ENCODE results near the gene PARG.
"Not testable (repeated sequence)": the region's sequence is repeated elsewhere in the genome, so short reads cannot be mapped to it uniquely, and the experiment has no call there.

Gene PARG

DNA sequence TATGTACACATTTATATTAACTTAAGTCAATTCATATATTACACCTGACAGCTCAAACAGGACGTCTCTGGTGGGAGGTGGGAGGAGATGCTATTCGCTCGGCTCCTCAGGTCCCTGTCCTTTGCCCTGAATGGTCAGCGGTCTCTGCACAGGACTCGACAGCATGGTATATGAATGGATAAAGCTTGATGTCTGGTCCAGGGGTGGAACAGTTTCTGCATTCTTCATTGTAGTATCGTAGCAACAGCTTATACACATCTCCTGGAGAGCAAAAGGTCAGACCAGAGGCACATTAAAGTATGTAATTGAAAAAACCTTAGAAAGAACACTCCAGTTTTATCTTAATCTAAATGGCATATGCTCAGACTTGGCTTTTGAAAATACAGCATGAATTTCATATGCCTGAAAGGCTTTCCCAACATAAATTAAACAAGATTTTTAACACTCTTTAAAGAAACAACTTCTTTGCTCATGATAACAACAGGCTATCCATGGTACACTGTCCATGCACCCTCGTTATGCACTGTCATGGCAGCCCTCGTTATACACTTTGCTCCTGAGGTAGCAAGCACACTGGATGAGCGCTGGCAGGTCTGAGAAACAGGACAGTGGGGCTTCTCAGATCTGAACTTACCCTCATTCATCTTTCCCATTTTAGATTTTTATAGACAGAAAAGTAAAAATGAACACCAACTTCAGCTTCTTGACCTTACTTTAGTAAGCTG is 122.4 kb downstream of the PARG start:
- DNase-seq: no peak

DNA sequence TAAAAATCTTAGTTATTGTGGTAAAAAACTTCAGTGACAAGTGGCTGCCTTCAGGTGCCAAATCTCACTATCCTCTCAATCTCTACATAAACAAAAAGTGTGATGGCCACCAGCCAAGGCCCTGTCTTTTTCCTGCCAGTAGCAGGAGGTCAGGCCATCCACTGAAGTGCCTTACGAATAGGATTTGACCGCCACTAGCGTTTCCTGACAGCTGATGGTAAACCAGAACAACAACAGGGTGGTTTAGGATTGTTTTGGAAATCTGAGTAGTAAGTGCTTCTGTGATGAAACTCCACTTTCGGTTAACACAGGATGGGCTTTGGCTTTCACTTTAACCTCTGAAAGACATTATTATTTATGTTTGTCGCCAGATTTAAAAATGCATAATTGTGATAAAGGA is 124.0 kb downstream of the PARG start:
- DNase-seq: no peak

DNA sequence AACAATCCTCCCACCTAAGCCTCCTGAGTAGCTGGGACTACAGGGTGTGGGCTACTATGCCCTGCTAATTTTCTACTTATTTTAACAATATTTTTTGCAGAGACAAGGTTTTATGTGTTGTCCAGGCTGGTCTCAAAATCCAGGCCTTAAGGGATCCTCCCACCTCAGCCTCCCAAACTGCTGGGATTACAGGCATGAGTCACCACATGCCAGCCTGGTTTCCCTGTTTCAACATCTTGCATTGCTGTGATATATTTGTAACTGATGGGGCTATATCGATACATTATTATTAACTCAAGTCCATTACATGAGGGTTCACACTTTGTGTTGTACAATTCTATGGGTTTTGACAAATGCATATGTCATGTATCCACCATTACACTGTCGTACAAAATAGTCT is 137.8 kb downstream of the PARG start:
- no peak for DNase-seq

DNA sequence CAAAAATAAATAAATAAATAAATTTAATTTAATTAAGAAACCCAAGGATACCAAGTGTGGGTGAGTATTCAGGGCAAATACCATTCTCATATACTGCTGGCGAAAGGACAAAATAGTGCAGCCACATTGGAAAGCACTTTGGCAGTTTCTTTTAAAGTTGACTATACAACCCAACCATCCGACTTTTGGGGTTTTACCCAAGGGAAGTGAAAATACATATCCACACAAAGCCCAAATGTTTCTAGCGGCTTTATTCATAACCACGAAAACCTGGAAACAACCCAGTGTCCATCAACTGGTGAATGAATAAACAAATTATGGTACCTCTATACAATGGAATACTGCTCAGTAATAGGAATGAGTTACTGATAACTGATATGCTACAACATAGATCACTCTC is 143.6 kb downstream of the PARG start:
- no peak for DNase-seq

DNA sequence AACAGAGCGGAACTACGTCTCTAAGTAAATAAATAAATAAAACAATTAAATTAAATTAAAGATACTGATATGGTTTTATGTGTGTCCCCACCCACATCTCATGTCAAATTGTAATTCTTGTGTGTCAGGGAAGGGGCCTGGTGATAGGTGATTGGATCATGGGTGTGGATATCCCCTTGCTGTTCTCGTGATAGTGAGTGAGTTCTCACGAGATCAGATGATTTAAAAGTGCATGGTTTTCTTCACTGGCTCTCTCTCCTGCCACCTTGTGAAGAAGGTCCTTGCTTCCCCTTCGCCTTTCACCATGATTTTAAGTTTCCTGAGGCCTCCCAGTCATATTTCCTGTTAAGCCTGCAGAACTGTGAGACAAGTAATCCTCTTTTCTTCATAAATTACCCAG is 150.7 kb downstream of the PARG start:
- DNase-seq: no peak

DNA sequence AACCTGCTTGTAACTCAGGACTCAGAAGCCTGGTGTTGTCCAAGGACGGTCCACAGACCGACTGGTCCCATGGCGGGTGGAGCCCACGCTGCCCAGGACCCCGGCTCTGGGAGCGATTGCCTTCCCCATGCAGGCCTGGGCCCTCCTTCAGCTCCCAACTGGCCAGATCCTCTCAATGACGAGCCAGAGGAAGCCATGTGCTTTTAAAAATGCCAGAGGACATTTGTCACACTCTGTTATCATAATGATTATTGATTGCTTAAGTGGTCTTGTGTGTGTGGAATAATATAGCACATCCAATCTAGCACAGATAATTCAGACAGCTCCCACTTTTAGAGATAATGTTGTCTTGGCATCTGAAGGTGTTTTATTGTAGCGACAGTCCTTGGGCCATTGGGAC is 157.1 kb downstream of the PARG start:
- no peak for DNase-seq

DNA sequence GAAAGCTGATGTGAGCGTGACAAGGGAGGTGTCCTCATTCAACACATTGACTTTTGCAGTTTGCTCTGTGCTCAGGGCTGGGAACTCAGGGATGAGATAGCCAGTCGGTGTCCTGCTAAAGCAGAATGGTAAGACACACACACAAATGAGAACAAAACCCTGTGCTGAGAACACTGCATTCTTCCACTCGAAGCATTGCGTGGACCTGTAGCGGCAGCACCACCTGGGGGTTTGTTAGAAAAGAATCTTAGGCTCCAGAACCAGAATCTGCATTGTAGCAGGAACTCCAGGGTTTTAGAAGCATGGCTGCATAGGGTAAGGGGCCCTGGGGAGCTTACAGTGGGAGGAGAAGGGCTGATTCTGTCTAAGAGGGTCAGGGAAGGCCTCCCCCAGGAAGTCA is 158.2 kb downstream of the PARG start:
- DNase-seq: no peak

DNA sequence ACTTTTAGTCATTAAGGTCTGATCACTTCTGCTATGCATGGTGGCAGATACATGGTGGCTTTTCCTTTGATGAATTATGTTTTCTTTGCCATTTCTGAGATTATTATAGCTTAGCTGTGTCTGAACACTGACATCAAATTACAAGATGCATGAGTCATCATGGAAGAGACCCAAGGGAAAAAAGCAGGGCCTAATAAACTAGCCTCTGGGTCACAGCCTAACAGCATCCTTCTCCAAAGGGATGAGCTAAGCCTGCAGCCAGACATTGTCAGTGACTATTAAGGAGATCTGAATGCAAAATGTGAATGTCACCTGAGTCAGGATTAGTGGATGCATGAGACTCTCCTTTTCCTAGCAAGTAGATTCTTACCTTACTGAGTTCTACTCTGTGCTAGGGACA is 160.6 kb downstream of the PARG start:
- no peak for DNase-seq

DNA sequence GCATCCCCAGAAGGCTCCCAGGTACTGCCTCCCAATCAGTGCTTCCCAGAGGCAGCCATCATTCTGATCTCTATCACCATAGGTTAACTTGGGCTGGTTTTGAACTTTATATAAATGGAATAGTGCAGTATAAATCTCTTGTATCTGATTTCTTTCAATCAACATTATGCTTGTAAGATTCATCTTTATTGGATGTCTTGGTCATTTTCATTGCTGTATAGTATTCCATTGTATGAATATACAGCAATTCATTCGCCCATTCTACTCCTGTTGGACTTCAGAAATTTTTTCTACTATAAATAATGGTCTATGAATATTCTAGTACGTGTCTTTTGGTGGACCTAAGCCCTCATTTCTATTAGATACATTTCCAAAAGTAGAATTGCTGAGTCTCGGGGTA is 163.6 kb downstream of the PARG start:
- DNase-seq: no peak

DNA sequence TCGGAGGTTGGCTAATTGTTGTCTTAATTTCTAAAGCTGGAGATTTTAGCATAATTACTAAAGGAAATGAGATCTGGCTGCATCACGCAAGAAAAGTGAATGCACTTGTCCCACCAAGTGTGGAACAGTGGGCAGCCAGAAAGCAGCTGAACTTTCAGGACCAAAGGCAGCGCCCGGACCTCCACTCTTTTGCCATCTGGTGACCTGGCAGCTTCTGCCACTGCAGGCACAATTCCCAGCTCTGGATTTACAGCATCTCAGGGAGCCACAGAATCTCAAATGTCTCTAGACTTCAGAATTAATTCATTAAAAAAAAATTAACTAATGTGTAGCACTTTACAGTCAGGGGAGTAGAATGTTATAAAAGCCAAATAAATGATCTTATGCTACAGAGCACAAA is 165.0 kb downstream of the PARG start:
- DNase-seq: no peak

DNA sequence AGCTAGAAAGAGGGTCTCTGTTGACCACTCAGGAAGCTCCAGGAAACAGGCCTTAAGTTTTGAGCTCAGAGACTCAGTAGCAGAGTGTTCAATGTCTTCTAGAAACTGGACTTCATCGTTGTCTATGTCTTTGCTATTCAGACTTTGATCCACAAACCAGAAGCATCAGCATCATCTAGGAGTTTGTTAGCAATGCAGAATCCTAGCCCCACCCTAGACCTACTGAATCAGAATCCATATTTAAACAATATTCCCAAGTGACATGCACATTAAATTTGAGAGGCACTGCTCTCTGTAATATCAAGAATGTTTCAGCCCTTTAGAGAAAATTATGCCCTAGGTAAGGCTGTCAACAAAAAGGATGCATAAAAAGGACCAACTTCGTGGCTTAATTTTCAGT is 166.8 kb downstream of the PARG start:
- no peak for DNase-seq

DNA sequence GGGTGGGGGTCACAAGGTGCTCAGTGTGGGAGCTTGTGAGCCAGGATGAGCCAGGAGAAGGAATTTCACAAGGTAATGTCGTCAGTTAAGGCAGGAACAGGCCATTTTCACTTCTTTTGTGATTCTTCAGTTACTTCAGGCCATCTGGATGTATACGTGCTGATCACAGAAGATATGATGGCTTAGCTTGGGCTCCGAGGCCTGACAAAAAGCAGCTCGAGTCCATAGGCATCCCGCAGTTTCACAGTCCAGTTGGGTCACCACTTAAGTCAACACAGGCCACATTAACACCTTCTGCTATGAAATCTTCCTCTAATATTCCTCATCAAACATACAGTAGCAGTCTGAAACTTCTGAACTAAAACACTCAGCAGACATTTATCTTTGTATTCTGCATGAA is 168.9 kb downstream of the PARG start:
- DNase-seq: not testable (repeated sequence)

DNA sequence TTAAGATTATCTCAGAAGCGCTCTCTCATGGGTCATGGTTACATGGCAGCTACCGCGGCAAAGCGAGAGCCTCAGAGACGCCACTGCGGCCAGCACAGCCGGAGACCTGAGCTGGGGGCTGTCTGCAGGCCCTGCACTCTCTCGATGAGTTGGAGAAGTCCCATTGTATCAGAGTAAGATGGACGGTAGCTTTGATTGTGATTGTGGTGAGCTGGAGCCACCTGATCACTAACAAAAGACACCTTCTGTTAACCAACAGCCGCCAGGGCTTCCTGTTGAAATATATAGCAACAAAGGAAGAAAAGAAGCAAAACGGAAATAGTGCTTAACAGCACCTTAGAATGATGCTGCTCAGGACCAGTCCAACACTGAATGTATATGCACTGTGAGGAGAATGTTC is 170.8 kb downstream of the PARG start:
- not testable (repeated sequence) for DNase-seq

DNA sequence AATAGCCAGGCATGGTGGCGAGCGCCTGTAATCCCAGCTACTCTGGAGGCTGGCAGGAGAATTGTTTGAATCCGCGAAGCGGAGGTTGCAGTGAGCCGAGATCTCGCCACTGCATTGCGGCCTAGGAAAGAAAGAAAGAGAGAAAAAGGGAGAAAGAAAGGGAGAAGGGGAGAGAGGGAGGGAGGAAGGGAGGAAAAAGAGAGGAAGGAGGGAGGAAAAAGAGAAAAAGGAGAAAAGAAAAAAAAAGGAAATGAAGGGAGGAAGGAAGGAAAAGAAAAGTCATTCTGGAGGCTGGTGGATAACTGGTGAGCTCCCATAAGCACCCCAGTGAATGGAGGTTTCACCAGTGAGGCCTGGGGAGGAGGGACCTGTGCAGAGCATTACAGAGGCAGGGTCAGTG is 172.1 kb downstream of the PARG start:
- DNase-seq: no peak

DNA sequence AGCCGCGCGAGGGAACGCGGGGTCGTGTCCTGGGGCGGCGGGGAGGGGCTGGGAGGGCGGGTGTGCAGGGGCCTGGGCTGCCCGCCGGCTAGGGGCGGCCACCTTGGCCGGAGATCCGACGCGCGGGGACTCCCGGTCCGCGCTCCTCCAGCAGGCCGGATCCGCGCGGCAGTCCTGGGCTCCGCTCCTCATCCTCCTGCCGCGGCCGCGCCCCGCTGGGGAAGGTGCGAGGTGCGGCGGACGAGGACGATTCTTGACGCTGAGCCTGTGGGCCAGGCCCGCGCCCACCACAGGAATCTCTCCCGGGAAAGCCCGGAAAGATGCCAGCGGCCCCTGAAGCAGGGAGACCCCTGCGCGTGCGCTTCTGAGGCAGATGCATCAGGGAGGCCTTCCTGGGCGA is 173.1 kb downstream of the PARG start:
- DNase-seq: no peak

DNA sequence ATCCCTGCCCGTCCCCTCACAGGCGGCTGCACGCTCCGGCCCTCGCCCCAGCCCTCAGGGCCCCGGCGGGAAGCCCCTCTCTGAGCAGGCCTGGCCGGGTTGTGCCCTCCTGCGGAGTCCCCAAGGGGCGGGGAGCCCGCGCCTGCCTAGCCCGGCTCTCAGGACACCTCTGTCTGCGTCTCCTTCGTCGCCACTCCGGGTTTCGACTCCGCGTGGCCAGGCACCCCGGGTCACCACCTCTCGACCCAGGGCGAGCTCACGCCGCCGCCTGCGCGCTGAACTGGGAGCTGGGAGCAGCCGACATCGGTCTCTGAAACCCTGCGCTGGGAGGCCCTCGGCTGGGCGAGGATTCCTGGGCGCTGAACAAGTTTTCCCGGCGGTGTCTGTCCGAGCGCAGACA is 173.5 kb downstream of the PARG start:
- no peak for DNase-seq

Measured in 8988T (cell line).